Astrocyte (in vitro differentiated cells and primary cell): Measurements from ENCODE around the gene HPSE2. TPM values are rescaled to one million over a fixed set of nuclear protein-coding genes. Genes with fewer than 3 reads are reported as not detected.

ENCODE experiments used
- DNase-seq: peaks from one replicate; pipeline ENCODE4 v3.0.0-alpha.2; 2010; ENCODE audit warnings: low read depth
- FAIRE-seq: peaks from 2 replicates; lab custom pipeline; 2011; peaks lifted over from hg19 to GRCh38; lab: Jason Lieb, UNC
- H2AFZ ChIP-seq: 2 replicates; pipeline ENCODE4 v1.6.0; 2012; ENCODE audit warnings: low read depth, low read length, inconsistent platforms
- H3K27ac ChIP-seq: 2 replicates; pipeline ENCODE4 v1.5.1; 2011; ENCODE audit warnings: low read depth, low read length, inconsistent platforms
- H3K27me3 ChIP-seq: 2 replicates; pipeline ENCODE4 v1.6.0; 2011; ENCODE audit warnings: low read length, inconsistent platforms; ENCODE audit not compliant: insufficient read depth
- H3K36me3 ChIP-seq: 2 replicates; pipeline ENCODE4 v1.5.1; 2011; ENCODE audit warnings: low read length, inconsistent platforms; ENCODE audit not compliant: insufficient read depth
- H3K4me1 ChIP-seq: 2 replicates; pipeline ENCODE4 v1.5.1; 2011; ENCODE audit warnings: low read length, inconsistent platforms; ENCODE audit not compliant: insufficient read depth
- H3K4me2 ChIP-seq: 2 replicates; pipeline ENCODE4 v1.6.0; 2012; ENCODE audit warnings: low read length, inconsistent platforms
- H3K4me3 ChIP-seq: 2 replicates; pipeline ENCODE4 v1.5.1; 2011; ENCODE audit warnings: low read depth, mild to moderate bottlenecking, low read length, inconsistent platforms; ENCODE audit not compliant: insufficient read depth
- H3K79me2 ChIP-seq: 2 replicates; pipeline ENCODE4 v1.6.0; 2012; ENCODE audit warnings: mild to moderate bottlenecking, low read length, inconsistent platforms; ENCODE audit not compliant: insufficient read depth
- H3K9ac ChIP-seq: 2 replicates; pipeline ENCODE4 v1.6.0; 2012; ENCODE audit warnings: mild to moderate bottlenecking, low read length, inconsistent platforms
- H3K9me3 ChIP-seq: 2 replicates; pipeline ENCODE4 v1.5.1; 2012; ENCODE audit warnings: low read depth, mild to moderate bottlenecking, low read length, inconsistent platforms; ENCODE audit not compliant: insufficient read depth
- H4K20me1 ChIP-seq: 2 replicates; pipeline ENCODE4 v1.6.0; 2012; ENCODE audit warnings: low read length, inconsistent platforms; ENCODE audit not compliant: insufficient read depth
- H3K27ac Mint-ChIP-seq: one replicate; pipeline ENCODE4 v1.8.0; 2021; ENCODE audit warnings: mild to moderate bottlenecking, mixed read lengths; ENCODE audit not compliant: unreplicated experiment
- H3K27me3 Mint-ChIP-seq: one replicate; pipeline ENCODE4 v1.8.0; 2021; ENCODE audit warnings: low read depth, mixed read lengths; ENCODE audit not compliant: unreplicated experiment
- H3K36me3 Mint-ChIP-seq: one replicate; pipeline ENCODE4 v1.8.0; 2021; ENCODE audit warnings: low read depth, mixed read lengths; ENCODE audit not compliant: unreplicated experiment
- H3K4me1 Mint-ChIP-seq: one replicate; pipeline ENCODE4 v1.8.0; 2021; ENCODE audit warnings: low read depth, mixed read lengths; ENCODE audit not compliant: unreplicated experiment
- H3K4me3 Mint-ChIP-seq: one replicate; pipeline ENCODE4 v1.8.0; 2021; ENCODE audit warnings: mild to moderate bottlenecking, moderate library complexity, mixed read lengths; ENCODE audit not compliant: unreplicated experiment
- H3K9me3 Mint-ChIP-seq: one replicate; pipeline ENCODE4 v1.8.0; 2021; ENCODE audit warnings: mild to moderate bottlenecking, mixed read lengths; ENCODE audit not compliant: unreplicated experiment
- CTCF ChIP-seq: IDR thresholded peaks from 2 replicates; pipeline ENCODE4 v1.5.1; 2011; ENCODE audit warnings: low read depth, mild to moderate bottlenecking, inconsistent platforms, low read length, moderate library complexity; ENCODE audit not compliant: insufficient read depth
- EZH2 ChIP-seq: IDR thresholded peaks from 2 replicates; pipeline ENCODE4 v1.6.1; 2012; ENCODE audit warnings: mild to moderate bottlenecking, low read length, inconsistent platforms; ENCODE audit not compliant: insufficient read depth
- total RNA-seq: library from RNA; stranded (reverse); gene quantifications from 2 replicates; pipeline ENCODE4 v1.2.1, GENCODE V29; 2021

The HPSE2 gene
- total RNA-seq, 1 donor from 2014 or later, result 0.14 TPM

- Mint-ChIP-seq H3K36me3 (no peaks in the 10 kb centered on the region), H3K4me3 (no peak overlapping the region), H3K27ac (no peak overlapping the region), H3K9me3 (no peaks in the 10 kb centered on the region), H3K4me1 (peaks cover 9% of the 10 kb centered on the region), H3K27me3 (peaks cover 13% of the 10 kb centered on the region)
- H3K9ac ChIP-seq, result no peak overlapping the region
- FAIRE-seq (no peak), DNase-seq (no peak)
- no peaks in the 10 kb centered on the region for H3K36me3 ChIP-seq
- no peak overlapping the region for H3K4me2 ChIP-seq
- H3K4me3 ChIP-seq, result no peak overlapping the region
- H3K9me3 ChIP-seq, result no peaks in the 10 kb centered on the region
- TF ChIP-seq CTCF (no peak), EZH2 (no peak)
- H2AFZ ChIP-seq, result no peak overlapping the region
- no peak overlapping the region for H3K27ac ChIP-seq
- no peaks in the 10 kb centered on the region for H3K27me3 ChIP-seq
- no peaks in the 10 kb centered on the region for H3K79me2 ChIP-seq
- no peaks in the 10 kb centered on the region for H4K20me1 ChIP-seq
- peaks cover 16% of the 10 kb centered on the region for H3K4me1 ChIP-seq
Measured at GRCh38 chr10:98465866-98466265, 769.8 kb downstream of the HPSE2 start.

- H3K4me3 ChIP-seq, result no peak overlapping the region
- no peak overlapping the region for H3K27ac ChIP-seq
- H3K9ac ChIP-seq, result no peak overlapping the region
- FAIRE-seq, result no peak
- H3K4me1 ChIP-seq, result peaks cover 23% of the 10 kb centered on the region
- Mint-ChIP-seq H3K27ac (no peak overlapping the region), H3K27me3 (peaks cover 7% of the 10 kb centered on the region), H3K4me1 (peaks cover 16% of the 10 kb centered on the region), H3K4me3 (no peak overlapping the region), H3K36me3 (no peaks in the 10 kb centered on the region), H3K9me3 (no peaks in the 10 kb centered on the region)
- no peak overlapping the region for H2AFZ ChIP-seq
- no peaks in the 10 kb centered on the region for H4K20me1 ChIP-seq
- H3K79me2 ChIP-seq, result no peaks in the 10 kb centered on the region
- H3K4me2 ChIP-seq, result no peak overlapping the region
- no peak for DNase-seq
- H3K27me3 ChIP-seq, result no peaks in the 10 kb centered on the region
- no peaks in the 10 kb centered on the region for H3K9me3 ChIP-seq
- TF ChIP-seq EZH2 (no peak), CTCF (no peak)
- no peaks in the 10 kb centered on the region for H3K36me3 ChIP-seq
Measured at GRCh38 chr10:98463976-98464754, 771.5 kb downstream of the HPSE2 start.

- H3K27me3 Mint-ChIP-seq, result peaks cover 6% of the 10 kb centered on the region
- Histone ChIP-seq H4K20me1 (no peaks in the 10 kb centered on the region), H3K36me3 (no peaks in the 10 kb centered on the region), H3K79me2 (no peaks in the 10 kb centered on the region), H3K4me3 (no peak overlapping the region), H3K9me3 (no peaks in the 10 kb centered on the region), H3K27me3 (no peaks in the 10 kb centered on the region), H3K9ac (no peak overlapping the region), H2AFZ (no peak overlapping the region), H3K27ac (no peak overlapping the region), H3K4me2 (no peak overlapping the region), H3K4me1 (peaks cover 23% of the 10 kb centered on the region)
- no peak overlapping the region for H3K27ac Mint-ChIP-seq
- TF ChIP-seq EZH2 (no peak), CTCF (no peak)
- H3K9me3 Mint-ChIP-seq, result no peaks in the 10 kb centered on the region
- FAIRE-seq (no peak), DNase-seq (no peak)
- H3K36me3 Mint-ChIP-seq, result no peaks in the 10 kb centered on the region
- no peak overlapping the region for H3K4me3 Mint-ChIP-seq
- peaks cover 18% of the 10 kb centered on the region for H3K4me1 Mint-ChIP-seq
Measured at GRCh38 chr10:98463016-98463415, 772.6 kb downstream of the HPSE2 start.
